Activated T-cell treated with anti-CD3 and anti-CD28 coated beads, Interleukin-2, amount 50 U/mL, for 1 hour (primary cell): ENCODE data around the gene CACUL1.
"Not testable (repeated sequence)": the region's sequence is repeated elsewhere in the genome, so short reads cannot be mapped to it uniquely, and the experiment has no call there.

ENCODE experiments used
- DNase-seq: peaks from one replicate; pipeline ENCODE4 v3.0.0-alpha.2; 2020

Gene CACUL1

DNA sequence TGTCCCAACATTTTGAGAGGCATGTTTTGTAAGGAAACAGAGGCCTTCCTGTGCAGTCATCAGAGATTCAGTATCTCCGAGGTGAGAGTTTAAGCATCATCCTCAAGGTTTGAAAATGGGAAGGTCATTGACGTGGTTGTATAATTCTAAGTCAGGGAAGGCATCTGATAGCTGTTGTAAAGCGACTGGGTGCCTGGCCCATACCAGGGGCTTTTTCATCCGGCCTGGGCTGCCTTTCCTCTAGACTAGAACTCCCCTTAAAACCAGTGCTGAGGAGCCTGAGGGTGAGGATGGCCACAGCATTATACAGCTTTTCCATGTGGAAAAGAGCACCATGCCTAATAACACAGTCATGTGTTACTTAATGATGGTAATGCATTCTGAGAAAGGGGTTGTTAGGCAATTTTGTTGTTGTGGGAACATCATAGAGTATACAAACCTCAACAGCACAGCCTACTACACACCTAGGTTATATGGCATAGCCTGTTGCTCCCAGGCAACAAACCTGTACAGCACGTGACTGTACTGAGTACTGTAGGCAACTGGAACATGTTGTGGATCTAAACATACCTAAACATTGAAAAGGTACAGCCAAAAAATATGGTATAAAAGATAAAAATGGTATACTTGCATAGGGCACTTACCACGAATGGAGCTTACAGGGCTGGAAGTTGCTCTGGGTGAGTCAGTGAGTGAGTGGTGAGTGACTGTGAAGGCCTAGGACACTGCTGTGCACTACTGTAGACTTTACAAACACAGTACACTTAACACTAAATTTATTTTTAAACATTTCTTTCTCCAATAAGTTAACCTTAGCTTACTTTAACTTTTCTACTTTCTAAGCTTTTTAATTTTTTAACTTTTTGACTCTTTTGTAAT, 13.5 kb upstream of the CACUL1 start:
- no peak for DNase-seq

DNA sequence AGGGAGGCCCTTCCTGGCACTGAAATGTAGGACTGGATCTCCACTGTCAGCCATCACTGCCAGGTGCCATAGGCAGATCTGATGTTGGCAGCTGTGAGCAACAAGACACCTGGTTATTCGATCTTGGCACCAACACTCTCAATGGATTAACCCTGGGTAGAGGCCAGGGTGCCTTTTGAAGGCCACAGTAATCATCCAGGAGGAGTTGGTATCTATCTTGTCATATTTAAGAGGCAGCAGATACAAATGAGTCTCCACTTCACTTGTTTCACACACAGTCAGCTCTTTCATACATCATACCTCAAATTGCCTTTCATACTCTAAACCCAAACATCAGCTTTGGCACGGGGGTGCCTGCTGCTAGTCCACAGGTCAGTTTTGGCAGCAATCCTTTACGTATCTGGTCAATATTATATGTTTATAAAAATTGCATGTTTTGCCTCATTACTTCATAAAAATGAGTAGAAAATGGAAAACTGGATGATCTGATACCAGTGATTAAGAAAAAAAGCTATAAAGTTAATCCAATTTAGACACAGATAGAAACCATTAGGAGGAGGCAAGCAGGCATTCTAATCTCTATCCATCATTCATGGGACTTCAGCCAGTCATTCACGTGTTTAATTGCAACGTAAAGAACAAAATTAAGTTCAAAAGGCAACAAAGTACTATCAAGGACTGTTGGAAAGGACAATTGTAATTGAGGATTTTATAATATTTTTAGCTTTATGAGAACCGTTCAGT, 12.7 kb upstream of the CACUL1 start:
- DNase-seq: no peak

DNA sequence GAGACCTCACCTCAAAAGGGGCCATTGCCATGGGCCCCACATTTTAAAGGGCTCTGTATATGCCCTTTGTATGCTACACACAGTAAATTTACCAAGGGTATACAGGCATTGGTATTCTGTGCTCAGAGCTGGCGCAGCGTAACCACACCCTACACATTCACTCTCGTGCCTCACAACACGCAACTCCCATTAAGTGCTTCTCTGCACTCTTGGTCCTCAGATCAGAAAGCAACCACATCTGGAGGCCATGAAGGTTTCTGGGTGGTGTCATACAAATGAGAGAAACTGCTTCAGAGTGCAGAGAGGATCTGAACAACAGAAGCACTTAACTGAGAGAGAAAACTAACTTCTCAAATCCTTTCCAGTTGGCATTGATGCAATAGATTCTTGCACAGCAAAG, 9.4 kb upstream of the CACUL1 start:
- DNase-seq: no peak

DNA sequence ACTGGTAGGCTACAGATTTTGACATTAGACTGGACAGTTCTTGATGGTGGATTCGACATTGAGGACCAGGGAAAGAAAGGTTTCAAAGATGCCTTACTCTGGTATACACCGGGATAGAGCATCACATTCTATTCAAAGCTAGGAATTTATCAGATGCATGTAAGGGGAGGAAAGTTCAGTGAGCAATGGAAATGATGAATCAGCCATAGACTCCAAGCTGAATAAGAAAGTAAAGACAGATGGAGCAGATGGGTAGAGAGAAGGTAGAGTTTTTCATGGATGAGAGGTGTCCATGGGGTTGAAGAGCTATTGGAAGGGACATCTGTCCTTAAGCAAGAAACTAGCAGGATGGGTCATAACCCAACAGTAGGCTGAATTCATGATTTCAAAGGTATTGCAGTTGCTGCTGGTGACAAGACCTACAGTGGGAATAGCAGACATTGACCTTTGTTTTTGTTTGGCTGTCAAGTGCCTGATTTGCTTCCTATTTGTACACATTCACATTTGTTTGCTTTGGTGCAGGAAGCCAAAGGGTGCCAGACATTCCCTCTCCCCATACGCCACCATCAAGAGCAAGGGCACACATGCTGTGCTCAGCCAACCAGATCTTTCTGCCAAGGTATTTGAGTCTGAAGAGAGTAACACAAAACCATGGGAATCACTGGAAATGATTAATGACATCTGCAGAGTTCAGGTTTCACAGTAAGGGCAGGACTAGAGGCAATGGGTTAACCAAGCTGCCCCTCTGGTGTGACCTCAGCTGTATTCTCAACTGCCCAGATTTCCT, 8.6 kb upstream of the CACUL1 start:
- no peak for DNase-seq

DNA sequence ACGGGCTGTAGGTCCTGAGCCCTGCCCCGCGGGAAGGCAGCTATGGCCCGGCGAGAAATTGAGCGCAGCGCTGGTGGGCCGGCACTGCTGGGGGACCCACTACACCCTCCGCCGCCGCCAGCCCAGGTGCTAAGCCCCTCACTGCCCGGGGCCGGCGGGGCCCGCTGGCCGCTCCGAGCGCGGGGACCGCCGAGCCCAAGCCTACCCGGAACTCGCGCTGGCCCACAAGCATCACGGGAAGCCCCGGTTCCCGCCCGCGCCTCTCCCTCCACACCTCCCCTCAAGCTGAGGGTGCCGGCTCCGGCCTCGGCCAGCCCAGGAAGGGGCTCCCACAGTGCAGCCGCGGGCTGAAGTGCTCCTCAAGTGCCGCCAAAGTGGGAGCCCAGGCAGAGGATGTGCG, 5.5 kb upstream of the CACUL1 start:
- no peak for DNase-seq

DNA sequence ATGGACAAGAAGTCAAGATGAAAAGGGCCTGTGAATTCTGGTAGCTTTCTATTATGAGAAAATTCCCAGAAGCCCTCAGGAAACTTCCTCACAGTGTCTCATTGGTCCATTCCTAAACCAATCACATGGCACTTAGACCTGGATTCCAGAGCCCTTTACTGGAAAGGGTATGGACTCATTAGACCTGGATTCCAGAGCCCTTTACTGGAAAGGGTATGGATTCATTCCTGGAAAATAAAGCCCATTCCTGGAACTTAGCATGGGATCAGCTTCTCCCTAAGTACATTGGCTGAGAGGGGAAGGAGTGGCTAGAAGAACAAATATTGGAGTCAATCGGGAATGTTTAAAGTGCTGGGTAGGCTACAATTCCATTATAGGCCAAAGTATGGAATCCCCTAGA, 3.7 kb upstream of the CACUL1 start:
- no peak for DNase-seq

DNA sequence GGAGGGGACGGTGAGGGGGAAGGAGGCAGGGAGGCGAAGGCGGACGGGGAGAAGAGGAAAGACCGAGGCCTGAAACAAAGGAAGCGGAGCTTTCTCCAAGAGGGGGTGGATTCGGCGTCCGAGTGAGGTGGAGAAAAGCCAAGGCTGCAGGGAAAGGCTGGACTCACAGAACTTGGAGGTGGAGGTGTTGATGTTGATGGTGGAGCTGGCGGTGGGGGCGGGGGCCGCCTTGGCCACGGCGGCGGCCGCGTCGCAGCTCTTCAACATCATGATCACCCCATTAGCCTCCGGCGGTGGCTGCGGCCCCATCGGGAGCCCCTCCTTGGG, 578 bp downstream of the CACUL1 start:
- DNase-seq: peak; percentile 50

DNA sequence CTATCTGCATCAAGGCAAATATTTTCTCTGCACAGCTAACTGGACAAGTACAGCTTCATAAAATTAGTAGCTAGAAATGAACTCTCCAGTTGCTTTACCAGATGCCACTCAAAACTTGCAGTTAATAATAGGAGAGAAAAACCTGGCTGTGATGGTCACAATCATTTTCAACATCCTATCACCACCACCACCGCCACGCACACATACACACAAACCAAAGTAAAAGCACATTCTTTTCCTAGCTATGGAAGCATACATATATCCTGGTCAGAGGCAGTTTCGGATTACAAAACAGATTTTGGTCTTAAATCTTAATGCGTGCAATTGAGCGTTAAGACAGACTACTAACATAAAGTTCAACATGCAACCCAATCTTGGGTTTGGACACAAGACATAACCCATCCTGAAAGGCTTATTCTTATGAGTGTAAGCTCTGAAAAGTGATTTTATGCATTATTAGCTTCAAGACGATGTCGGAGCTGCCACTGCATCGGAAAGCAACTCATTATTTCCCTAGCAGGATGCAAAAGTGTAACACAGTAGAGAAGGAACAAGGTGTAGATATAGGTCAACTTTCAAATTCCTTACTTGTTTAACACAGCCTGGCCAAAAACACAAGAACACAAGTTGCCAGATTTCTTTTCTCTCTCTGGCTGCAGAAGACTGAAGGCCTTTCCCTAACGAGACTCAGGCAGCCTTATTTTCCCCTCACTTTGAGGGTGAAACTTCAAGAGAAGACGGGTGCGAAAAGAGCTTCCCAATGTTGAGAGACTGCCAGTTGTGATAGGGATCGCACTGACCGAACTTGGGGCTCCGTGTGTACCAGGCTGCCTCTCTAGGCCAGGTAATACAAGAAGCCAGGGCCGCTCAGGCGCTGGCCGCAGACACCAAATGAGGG, 1.2 kb downstream of the CACUL1 start:
- no peak for DNase-seq

DNA sequence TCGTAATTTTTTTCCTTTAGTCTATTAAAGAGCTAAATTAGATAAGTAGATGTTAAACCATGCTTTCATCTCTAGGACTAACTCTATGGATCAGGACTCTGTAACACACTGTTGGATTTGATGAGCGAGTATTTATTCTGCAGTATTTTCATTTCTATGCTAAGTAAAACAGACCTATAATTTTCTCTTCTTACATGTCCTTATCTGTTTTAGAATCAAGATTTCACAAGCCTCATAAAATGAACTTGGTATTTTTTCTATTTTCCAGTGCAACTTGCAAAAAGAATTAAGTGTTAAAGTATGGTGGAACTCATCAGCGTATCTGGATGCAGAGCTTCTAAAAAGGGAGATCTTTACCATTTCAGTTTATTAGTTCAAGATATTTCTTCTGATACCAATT, 2.4 kb downstream of the CACUL1 start:
- no peak for DNase-seq

DNA sequence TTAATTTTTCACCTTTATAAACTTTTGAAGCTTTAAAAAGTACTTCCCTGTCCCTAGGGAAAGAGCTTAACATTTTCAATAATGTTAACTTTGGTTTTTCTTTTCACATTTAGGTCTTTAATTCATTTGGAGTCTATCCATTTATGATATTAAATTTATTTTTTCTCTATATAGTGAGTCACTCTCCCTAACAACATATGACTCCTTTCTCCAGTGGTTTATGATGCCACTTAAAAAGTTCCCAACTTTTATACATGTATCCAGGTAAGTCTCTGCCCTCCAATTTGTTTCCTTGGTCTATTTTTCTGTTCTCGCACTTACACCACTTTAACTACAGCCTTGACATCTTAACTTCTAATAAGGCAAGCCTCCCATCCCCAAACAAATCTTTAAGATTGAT, 3.5 kb downstream of the CACUL1 start:
- DNase-seq: no peak

DNA sequence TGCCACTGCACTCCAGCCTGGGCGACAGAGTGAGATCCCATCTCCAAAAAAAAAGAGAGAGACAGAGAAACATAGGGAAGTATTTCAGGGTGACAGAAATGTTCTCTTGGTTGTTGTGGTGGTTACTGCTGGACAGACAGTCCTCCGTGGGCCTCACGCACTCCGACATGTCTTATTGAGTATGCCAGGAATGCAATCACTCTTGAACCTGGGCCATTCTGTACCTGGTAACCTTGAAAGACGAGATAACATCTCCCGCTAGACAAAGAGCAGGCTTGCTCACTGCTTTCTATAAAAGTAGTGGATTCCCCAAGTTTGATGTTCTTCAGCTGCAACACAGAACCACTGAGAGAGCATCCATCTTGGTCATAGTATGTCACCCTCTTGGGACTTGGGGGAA, 6.7 kb downstream of the CACUL1 start:
- DNase-seq: no peak

DNA sequence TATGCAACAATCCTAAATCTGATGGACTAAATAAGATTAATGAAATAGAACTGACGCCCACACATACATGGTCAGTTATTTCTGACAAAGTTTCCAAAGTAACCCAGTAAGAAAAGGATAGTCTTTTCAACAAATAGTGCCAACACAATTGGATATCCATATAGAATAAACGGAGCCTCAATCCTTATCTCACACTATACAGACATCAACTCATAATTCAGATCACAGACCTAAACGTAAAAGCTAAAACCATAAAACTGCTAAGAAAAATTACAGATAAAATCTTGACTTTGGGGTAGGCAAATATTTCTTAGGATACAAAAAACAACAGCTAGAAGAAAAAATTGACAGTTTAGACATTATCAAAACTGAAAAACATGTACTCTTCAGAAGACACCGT, 8.5 kb downstream of the CACUL1 start:
- no peak for DNase-seq

DNA sequence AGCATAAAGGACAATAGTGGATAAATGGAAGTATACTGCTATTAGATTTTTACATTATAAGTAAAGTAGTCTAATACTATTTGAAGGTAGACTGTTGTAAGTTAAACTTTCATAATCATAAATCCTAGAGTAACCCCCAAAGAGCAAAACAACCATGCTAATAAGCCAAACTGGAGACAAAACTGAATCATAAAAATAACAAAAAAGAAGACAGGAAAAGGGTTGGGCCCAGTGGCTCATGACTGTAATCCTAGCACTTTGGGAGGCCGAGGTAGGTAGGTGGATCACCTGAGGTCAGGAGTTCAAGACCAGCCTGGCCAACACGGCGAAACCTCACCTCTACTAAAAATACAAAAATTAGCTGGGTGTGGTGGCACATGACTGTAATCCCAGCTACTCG, 9.7 kb downstream of the CACUL1 start:
- no peak for DNase-seq

DNA sequence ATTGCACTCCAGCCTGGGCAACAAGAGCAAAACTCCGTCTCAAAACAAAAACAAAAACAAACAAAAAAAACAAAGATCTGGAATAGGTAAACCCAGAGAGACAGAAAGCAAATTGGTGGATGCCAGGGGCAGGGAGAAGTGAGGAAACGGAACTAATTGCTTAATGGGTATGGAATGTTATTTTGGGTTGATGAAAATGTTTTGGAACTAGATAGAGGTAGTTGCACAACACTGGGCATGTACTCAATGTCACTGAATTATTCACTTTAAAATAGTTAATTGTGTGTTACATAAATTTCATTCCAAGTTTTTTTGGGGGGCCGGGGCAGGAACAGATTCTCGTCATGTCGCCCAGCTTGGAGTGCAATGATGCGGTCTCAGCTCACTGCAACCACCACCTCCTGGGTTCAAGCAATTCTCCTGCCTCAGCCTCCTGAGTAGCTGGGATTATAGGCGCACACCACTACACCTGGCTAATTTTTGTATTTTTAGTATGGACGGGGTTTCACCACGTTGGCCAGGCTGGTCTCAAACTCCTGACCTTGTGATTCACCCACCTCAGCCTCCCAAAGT, 10.3 kb downstream of the CACUL1 start:
- DNase-seq: not testable (repeated sequence)

DNA sequence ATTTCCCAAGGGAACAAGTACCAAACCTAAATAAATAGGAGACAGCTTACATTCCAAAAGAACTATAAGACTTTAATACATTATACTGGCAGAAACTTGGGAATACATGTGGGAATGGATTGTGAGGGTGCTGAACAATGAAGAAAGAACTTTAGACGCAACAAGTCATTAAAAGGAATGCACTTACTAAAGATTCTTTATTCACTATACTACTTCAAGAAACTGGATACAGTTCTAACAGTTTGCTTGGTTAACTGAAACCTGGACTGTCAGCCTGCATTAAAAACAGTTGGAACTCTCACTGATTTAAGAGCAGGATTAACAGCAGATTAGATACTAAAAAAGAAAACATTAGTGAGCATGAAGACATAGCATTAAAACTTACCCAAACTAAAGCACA, 12.0 kb downstream of the CACUL1 start:
- DNase-seq: no peak

DNA sequence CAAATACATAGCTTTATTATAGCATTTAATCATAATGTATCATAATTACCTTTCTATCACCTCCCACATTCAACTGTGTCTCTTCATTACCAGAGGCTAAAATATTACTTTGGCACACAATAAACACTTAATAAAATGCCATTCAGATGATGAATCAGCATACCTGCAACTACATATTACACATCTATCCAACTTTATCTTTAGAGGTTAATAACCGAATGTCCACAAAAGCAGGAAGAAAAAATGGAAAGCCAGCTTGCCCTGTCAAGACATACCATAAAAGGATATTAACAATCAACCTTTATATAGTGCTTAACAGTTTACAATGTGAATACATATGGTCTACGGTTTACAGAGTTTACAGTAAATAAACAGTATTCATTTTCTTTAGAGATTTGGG, 12.7 kb downstream of the CACUL1 start:
- no peak for DNase-seq

DNA sequence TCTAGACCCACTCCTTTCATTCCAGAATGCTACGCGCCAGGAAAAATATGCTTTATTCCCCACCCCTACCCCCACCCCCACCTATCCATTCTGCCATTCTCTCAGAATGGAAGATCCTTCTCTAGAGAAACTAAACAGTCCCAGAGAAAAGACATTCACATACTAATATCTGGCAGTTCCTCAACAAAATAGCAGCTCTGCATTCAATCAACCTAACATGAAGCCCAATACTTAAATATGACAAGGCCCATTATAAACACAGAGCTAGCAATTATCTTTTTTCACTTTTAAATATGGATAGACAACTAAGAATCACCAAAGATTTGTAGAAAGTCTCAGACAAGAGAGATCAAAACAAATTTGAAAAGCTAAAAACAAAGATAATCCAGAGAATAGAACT, 16.4 kb downstream of the CACUL1 start:
- no peak for DNase-seq

DNA sequence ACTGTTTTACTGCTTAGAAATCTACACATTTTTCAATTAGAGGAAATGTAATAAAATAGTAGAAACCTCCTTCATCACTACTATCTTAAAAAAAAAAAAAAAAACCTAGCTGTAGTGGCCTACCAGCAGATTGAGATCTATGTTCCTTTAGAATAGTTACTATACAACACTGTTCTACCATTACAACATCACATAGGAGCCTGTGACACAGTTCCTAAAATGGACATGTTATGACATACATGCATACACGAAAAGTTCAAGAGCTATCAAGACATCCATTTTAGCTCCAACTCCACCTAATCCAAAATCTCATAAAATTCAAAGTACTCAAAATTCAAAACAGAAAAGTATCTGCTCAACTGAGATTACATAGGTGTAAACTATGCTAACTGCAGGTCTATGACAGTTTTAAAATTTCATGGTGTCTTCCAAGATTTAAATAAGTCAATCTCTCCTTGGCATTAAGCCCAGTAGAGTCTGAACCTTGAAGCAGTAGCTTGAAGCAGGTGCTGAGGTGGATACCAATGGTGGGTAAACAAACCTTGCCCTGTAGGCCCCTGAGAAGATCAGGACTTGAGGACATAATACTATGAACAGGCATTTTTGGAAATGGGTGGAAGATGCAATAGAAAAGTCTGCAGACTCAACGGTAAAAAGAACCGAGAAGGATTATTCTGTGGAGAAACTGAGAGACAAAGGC, 17.0 kb downstream of the CACUL1 start:
- no peak for DNase-seq

DNA sequence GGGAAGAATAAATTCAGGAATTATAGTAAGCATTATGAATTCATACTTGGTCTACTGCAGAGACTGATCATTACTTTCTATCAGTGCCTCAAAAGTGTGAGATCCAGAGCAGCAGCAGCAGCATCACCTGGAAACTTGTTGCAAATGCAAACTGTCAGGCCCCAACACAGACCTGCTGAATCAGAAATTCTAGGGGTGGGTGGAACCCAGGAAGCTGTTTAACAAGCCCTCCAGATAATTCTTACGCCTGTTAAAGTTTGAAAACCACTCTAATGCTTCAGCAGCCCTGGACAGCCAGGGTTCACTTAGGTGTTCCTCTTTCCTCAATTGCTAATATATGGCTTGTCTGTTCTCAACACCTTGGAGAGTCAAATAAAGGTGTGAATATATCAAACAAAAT, 19.5 kb downstream of the CACUL1 start:
- no peak for DNase-seq

DNA sequence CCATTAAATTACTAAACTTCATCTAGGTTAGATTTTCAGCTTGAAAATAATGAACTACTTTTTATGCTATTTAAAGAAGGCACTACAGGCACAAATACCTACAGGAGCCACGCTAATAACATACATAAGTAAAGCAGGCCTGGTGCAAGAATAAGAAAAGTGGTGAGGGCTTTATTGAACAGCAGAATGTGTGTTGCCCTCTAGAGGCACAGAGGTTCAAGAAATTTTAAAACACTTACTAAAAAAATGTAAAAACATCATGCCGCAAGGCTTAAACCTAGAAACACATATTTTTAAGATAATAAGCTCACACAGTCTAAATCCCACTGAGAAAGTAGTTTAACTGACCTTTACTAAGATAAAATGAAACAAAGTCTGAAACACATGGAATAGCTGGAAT, 20.3 kb downstream of the CACUL1 start:
- no peak for DNase-seq

DNA sequence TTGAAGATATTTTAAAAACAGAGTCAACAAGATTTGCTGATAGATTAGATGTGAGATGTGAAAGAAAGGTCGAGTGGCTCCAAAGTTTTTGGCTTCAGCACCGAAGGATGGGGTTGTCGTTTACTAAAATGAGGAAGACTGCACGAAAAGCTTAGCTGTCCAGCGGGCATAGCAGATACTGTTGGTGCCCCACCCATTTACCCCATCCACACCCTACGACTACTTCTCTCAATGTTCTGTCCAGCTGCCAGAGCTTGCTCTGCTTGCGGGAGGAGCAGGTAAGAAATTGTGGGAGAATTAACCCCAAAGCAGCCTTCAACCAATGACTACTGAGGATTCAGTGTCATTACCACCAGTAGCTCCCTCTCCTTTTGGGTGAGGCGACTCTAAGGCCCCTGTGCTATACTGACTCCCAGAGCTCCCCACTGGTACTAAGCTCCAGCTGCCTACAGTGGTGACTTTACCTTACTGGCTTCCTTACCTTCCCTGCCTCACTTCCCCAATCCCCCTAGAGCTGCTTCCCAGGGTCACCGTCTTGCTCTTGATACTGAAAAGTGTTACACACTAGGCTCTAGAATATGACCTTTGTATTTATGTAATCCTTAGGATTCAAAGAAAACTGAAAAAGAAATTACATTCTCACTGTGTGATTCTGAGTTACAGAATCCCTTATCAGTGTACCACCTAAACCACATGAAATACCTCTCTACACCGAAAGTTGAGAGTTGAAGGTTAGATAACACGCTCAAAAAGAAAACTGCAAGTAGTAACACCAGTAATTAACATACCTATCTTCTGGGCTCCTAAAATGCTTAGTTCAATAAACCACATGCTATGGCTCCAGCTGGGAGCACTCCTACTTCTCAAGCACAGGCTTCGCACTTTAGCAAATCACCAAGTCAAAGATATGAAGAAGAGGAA, 22.3 kb downstream of the CACUL1 start:
- no peak for DNase-seq
